CD4-positive, alpha-beta T cell (primary cell): ENCODE data around the gene WIZ. TPM values are rescaled to one million over a fixed set of nuclear protein-coding genes. Genes with fewer than 3 reads are reported as not detected.
"Not testable (repeated sequence)": the region's sequence is repeated elsewhere in the genome, so short reads cannot be mapped to it uniquely, and the experiment has no call there.

ENCODE experiments used
- ATAC-seq: fragments of 200-7000 bp; cut with Tn5 transposase; one replicate; pipeline ENCODE4 v1.10.0; 2022; ENCODE audit warnings: mild to moderate bottlenecking; ENCODE audit not compliant: poor library complexity
- CTCF ChIA-PET: fragments of 350-600 bp; sonication (Branson Sonifier 250); formaldehyde crosslinking; loops from one replicate; lab custom pipeline; 2021; ENCODE audit warnings: antibody characterized with exemption, inconsistent platforms; lab: Charles Lee
- POLR2A ChIA-PET: fragments of 350-600 bp; sonication (Branson Sonifier 250); formaldehyde crosslinking; loops from one replicate; lab custom pipeline; 2021; ENCODE audit warnings: antibody characterized with exemption, inconsistent platforms; lab: Charles Lee
- DNase-seq, 14 experiments: peaks; one replicate each; pipeline ENCODE4 v3.0.0-alpha.2; 2013 to 2020; ENCODE audit warnings: mixed read lengths in 2 of 14
- H3K27ac ChIP-seq, 2 donors: one replicate each; pipeline versions ENCODE4 v1.5.1 to v1.7.0; 2013; ENCODE audit warnings: low read length in 2 of 2, low read depth in 1 of 2, mild to moderate bottlenecking in 1 of 2
- H3K27me3 ChIP-seq, 2 experiments: 1 replicate in 1 of 2; 2 replicates in 1 of 2; pipeline versions ENCODE4 v1.6.1 to v1.7.0; 2013; ENCODE audit warnings: low read length in 2 of 2, control low read depth in 1 of 2, mild to moderate bottlenecking in 1 of 2, moderate library complexity in 1 of 2; ENCODE audit not compliant: insufficient read depth in 2 of 2, control insufficient read depth in 1 of 2
- H3K36me3 ChIP-seq: one replicate; pipeline ENCODE4 v1.6.1; 2013; ENCODE audit warnings: low read length, control low read depth; ENCODE audit not compliant: insufficient read depth
- H3K4me1 ChIP-seq: one replicate; pipeline ENCODE4 v1.6.1; 2013; ENCODE audit warnings: low read length, control low read depth; ENCODE audit not compliant: insufficient read depth
- H3K4me3 ChIP-seq: one replicate; pipeline ENCODE4 v1.5.1; 2013; ENCODE audit warnings: mild to moderate bottlenecking, low read length, moderate library complexity
- H3K9me3 ChIP-seq, 2 experiments: 1 replicate in 1 of 2; 2 replicates in 1 of 2; pipeline versions ENCODE4 v1.6.1 to v1.7.0; 2013; ENCODE audit warnings: low read length in 2 of 2, mild to moderate bottlenecking in 2 of 2, control low read depth in 1 of 2, moderate library complexity in 1 of 2; ENCODE audit not compliant: control insufficient read depth in 1 of 2, insufficient read depth in 1 of 2
- H3K27ac Mint-ChIP-seq: one replicate; pipeline ENCODE4 v1.8.0; 2020; ENCODE audit warnings: mixed read lengths
- H3K27me3 Mint-ChIP-seq: one replicate; pipeline ENCODE4 v1.8.0; 2021; ENCODE audit warnings: mixed read lengths
- H3K36me3 Mint-ChIP-seq: one replicate; pipeline ENCODE4 v1.8.0; 2021; ENCODE audit warnings: low read depth, mixed read lengths
- H3K4me1 Mint-ChIP-seq: one replicate; pipeline ENCODE4 v1.8.0; 2021; ENCODE audit warnings: low read depth, mixed read lengths
- H3K4me3 Mint-ChIP-seq: one replicate; pipeline ENCODE4 v1.8.0; 2020; ENCODE audit warnings: mild to moderate bottlenecking, mixed read lengths
- H3K9me3 Mint-ChIP-seq: one replicate; pipeline ENCODE4 v1.8.0; 2020; ENCODE audit warnings: mixed read lengths
- intact Hi-C, 2 experiments: fragments of 100-400 bp; cut with DNase I in 1 of 2; cut with micrococcal nuclease in 1 of 2; formaldehyde crosslinking; loops; one replicate each; pipeline versions ENCODE4 v1.15.1 to v1.9.0; 2023 to 2025; cut with DNase I, micrococcal nuclease
- total RNA-seq, 174 experiments: library from RNA in 2 of 174; stranded (reverse) in 2 of 174; gene quantifications; one replicate each; pipeline ENCODE4 v1.2.3 and lab custom pipeline; 2021 to 2026
- TF ChIP-seq, protein P1 (sequence below): fragments of 200-600 bp; IDR thresholded peaks from one replicate; pipeline ENCODE4 v1.8.0; 2022; ENCODE audit warnings: antibody characterized with exemption, mild to moderate bottlenecking

The WIZ gene
- total RNA-seq, 2 experiments from 2014 or later, result 12.9 to 14.3 TPM

DNA sequence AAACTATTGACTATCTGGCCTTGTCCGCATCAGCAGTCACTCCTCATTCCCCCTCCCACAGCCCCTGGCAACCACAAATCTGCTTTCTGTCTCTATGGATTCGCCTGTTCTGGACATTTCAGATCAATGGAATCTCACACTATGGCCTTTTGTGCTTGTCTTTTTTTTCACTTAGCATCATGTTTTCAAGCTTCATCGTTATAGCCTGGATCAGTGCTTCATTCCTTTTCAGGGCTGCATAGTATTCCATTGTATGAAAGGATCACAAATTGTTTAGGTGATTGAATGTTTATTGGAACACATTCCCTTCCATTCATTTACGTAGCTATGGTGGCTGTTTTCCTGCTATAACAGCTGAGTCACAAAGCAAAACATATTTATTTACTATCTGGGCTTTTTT, 37.3 kb upstream of the WIZ start:
- no peaks in the 10 kb centered on the region for H3K36me3 Mint-ChIP-seq
- H3K4me1 Mint-ChIP-seq, result peaks cover 8% of the 10 kb centered on the region
- ChIA-PET CTCF (no interaction called here), POLR2A (no interaction called here)
- Histone ChIP-seq H3K36me3 (no peaks in the 10 kb centered on the region), H3K4me3 (no peak overlapping the region), H3K9me3 (no peaks in the 10 kb centered on the region), H3K27me3 (no peaks in the 10 kb centered on the region), H3K4me1 (no peaks in the 10 kb centered on the region), H3K27ac (no peak overlapping the region)
- intact Hi-C loops, result no loop called here
- H3K27ac Mint-ChIP-seq, result no peak overlapping the region
- no peak overlapping the region for H3K4me3 Mint-ChIP-seq
- no peaks in the 10 kb centered on the region for H3K27me3 Mint-ChIP-seq
- TF ChIP-seq, protein P1, sequence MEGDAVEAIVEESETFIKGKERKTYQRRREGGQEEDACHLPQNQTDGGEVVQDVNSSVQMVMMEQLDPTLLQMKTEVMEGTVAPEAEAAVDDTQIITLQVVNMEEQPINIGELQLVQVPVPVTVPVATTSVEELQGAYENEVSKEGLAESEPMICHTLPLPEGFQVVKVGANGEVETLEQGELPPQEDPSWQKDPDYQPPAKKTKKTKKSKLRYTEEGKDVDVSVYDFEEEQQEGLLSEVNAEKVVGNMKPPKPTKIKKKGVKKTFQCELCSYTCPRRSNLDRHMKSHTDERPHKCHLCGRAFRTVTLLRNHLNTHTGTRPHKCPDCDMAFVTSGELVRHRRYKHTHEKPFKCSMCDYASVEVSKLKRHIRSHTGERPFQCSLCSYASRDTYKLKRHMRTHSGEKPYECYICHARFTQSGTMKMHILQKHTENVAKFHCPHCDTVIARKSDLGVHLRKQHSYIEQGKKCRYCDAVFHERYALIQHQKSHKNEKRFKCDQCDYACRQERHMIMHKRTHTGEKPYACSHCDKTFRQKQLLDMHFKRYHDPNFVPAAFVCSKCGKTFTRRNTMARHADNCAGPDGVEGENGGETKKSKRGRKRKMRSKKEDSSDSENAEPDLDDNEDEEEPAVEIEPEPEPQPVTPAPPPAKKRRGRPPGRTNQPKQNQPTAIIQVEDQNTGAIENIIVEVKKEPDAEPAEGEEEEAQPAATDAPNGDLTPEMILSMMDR, result no peak
- DNase-seq, result no peak
- no peaks in the 10 kb centered on the region for H3K9me3 Mint-ChIP-seq
- ATAC-seq, result no peak

DNA sequence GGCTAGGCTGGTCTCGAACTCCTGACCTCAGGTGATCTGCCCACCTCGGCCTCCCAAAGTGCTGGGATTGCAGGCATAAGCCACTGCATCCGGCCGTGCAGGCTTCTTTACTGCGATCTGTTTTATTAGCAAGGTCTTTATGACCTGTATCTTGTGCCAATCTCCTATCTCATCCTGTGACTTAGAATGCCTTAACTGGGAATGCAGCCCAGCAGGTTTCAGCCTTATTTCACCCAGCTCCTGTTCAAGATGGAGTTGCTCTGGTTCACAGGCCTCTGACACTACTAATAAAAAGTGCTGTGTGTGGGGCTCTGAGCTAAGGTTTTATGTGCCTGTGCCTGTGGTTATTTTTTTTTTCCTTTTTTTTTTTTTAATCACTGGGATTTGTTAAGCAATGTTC, 36.0 kb upstream of the WIZ start:
- H3K27ac ChIP-seq, H3K9me3 Mint-ChIP-seq, intact Hi-C loops, H3K27me3 Mint-ChIP-seq, H3K4me3 Mint-ChIP-seq, H3K9me3 ChIP-seq, H3K36me3 ChIP-seq, H3K4me3 ChIP-seq, CTCF ChIA-PET, H3K27ac Mint-ChIP-seq, DNase-seq, H3K4me1 Mint-ChIP-seq, ATAC-seq, POLR2A ChIA-PET, H3K4me1 ChIP-seq, H3K27me3 ChIP-seq, H3K36me3 Mint-ChIP-seq: not testable (repeated sequence)

DNA sequence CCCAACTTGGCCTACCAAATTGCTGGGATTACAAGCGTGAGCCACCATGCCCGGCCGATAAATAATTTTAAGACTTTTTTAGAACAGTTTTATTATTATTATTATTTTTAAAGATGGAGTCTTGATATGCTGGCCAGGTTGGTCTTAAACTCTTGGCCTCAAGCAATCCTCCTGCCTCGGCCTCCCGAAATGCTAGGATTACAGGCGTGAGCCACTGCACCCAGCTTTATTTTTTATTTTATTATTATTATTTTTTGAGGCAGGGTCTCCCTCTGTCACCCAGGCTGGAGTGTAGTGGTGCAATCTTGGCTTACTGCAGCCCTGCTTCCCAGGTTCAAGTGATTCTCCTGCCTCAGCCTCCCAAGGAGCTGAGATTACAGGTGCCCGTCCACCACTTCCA, 31.2 kb upstream of the WIZ start:
- CTCF ChIA-PET, result interaction anchor here (1.5 kb wide), 1 partner anchor 75 kb away, joined by 4 read pairs; no protein-coding TSS in a partner anchor

DNA sequence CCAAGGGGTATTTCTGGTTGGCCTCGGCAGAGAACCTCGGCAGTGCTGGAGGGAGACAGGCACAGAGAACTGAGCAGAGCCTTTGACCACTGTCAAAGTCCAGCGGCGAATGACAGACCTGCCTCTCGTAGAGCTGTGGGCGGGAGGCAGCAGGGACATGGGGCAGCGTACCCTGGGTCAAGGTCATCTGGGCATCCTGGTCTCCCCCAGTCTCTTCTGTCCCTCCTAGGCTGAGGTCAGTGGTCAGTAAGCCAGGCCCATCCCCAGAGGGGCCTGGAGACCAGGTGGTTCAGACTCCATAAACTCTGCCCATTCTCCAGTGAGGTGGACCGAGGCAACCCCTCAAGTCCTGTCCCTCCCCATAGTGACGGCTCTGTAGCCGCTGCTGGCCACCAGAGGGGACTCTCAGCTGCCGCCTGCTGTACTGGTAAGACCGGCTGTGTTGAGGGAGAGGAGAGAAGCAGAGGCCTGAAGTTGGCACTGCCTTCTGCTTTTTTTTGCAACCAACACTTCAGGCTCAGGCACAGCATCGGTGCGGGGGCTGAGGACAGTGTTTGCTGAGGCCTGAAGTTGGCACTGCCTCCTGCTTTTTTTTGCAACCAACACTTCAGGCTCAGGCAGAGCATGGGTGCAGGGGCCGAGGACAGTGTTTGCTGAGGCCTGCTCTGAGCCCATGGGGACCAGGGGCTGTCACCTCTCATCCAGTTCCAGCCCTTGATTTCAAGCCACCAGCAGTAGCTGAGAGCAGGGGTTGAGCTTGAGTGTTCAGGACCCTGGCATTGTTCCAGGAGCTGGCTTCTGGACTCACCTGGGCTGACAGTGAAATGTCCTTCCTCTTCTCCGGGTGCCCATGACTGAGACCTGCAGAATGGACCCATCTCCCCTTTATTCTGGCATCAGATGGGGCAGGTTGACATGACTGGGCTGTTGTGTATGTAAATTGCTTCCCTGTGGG, 29.9 kb upstream of the WIZ start, which contains the start of gene PGLYRP2:
TSS of gene PGLYRP2 (minus strand) at position 111 of the 955 bp plus-strand sequence. CDS start 130 bp downstream, outside the sequence.
- TF ChIP-seq, protein P1, result no peak
- H3K4me1 ChIP-seq, result peaks cover 33% of the 10 kb centered on the region
- H3K27me3 Mint-ChIP-seq, result no peaks in the 10 kb centered on the region
- ATAC-seq (peak; percentile 63), DNase-seq (peak in 2 of 14 experiments; percentile 26 to 28)
- intact Hi-C loops, result loop anchor here in 1 of 2 experiments (5.0 kb wide), 1 partner anchor 53 kb away; no protein-coding TSS in a partner anchor
- POLR2A ChIA-PET, result interaction anchor here (2.8 to 3.4 kb wide), 2 partner anchors 12 to 16 kb away, joined by 11 to 17 read pairs; partner anchors contain the start of gene RASAL3
- H3K27ac Mint-ChIP-seq, result peak within 1 kb of the TSS; percentile 70
- CTCF ChIA-PET, result interaction anchor here (1.1 to 1.5 kb wide), 2 partner anchors 16 to 76 kb away, joined by 4 to 5 read pairs; partner anchors contain the start of gene RASAL3
- H3K27ac ChIP-seq, result no peak within 1 kb of the TSS
- H3K9me3 Mint-ChIP-seq, result no peaks in the 10 kb centered on the region
- peak within 1 kb of the TSS; percentile 27 for H3K4me3 Mint-ChIP-seq
- H3K4me3 ChIP-seq, result no peak within 1 kb of the TSS
- H3K9me3 ChIP-seq, result peaks cover 0 to 9% of the 10 kb centered on the region in 2 experiments
- peaks cover 37% of the 10 kb centered on the region for H3K4me1 Mint-ChIP-seq
- H3K36me3 Mint-ChIP-seq, result no peaks in the 10 kb centered on the region
- H3K27me3 ChIP-seq, result no peaks in the 10 kb centered on the region
- no peaks in the 10 kb centered on the region for H3K36me3 ChIP-seq

More for the DNA sequence above, 31.2 kb upstream of the WIZ start:
- H3K36me3 Mint-ChIP-seq, H3K9me3 ChIP-seq, H3K27me3 ChIP-seq, H3K9me3 Mint-ChIP-seq, intact Hi-C loops, ATAC-seq, DNase-seq, H3K4me3 ChIP-seq, H3K4me3 Mint-ChIP-seq, H3K36me3 ChIP-seq, H3K27ac Mint-ChIP-seq, H3K27ac ChIP-seq, H3K27me3 Mint-ChIP-seq: not testable (repeated sequence)
- peaks cover 37% of the 10 kb centered on the region for H3K4me1 Mint-ChIP-seq
- peaks cover 33% of the 10 kb centered on the region for H3K4me1 ChIP-seq
- POLR2A ChIA-PET, result interaction anchor here (0.7 kb wide), 1 partner anchor 17 kb away, joined by 3 read pairs; no protein-coding TSS in a partner anchor
